ENCODE results near the gene IL23A. TPM values are rescaled to one million over a fixed set of nuclear protein-coding genes. Genes with fewer than 3 reads are reported as not detected.
"Not testable (repeated sequence)": the region's sequence is repeated elsewhere in the genome, so short reads cannot be mapped to it uniquely, and the experiment has no call there.

IL23A gene
- total RNA-seq, 2 experiments from 2014 or later = 9.0 to 12.6 TPM

- H3K4me3 Mint-ChIP-seq; intact Hi-C loops (cut with micrococcal nuclease); H3K27me3 Mint-ChIP-seq (ENCODE audit: low read depth); DNase-seq; H3K27ac Mint-ChIP-seq; H3K9me3 Mint-ChIP-seq: not testable (repeated sequence)
- peaks cover 39% of the 10 kb centered on the region for H3K4me1 Mint-ChIP-seq (ENCODE audit: low read depth)
- CTCF ChIA-PET = interaction anchor here (1.6 kb wide), 1 partner anchor 13 kb away, joined by 3 read pairs; no protein-coding TSS in a partner anchor
- H3K36me3 Mint-ChIP-seq (ENCODE audit: low read depth) = peaks cover 35% of the 10 kb centered on the region
Observed at GRCh38 chr12:56342290-56342689, 3.6 kb downstream of the IL23A start.

DNA sequence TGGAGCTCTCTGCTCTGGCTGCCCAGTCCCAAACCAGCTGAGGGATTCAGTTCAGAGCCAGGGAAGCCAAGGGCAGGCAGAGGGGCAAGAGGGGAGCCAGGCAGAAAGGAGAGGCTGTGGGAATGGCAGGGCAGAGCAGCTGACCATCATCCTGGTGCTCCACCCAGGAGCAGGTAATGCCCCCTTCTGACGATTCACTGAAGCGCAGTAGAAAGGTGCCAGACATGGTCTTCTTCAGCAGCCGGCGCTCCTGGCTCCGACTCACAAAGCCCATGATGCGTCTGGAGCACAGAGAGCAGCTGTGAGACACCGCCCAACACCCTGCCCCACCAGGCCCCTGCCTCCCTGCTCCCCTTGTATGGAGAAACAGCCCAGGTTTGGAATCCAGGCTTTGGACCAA is 8.0 kb downstream of the IL23A start:
- peak overlapping the region; percentile 18 for H3K27ac Mint-ChIP-seq
- H3K9me3 Mint-ChIP-seq = no peaks in the 10 kb centered on the region
- H3K4me1 Mint-ChIP-seq (ENCODE audit: low read depth) = peaks cover under 1% of the 10 kb centered on the region
- DNase-seq = peak; percentile 50
- H3K4me3 Mint-ChIP-seq = no peak overlapping the region
- H3K27me3 Mint-ChIP-seq (ENCODE audit: low read depth) = no peaks in the 10 kb centered on the region
- intact Hi-C loops (cut with micrococcal nuclease) = no loop called here
- CTCF ChIA-PET = interaction anchor here (0.7 to 1.6 kb wide), 5 partner anchors 9 to 565 kb away, joined by 3 to 8 read pairs (median 4); partner anchors contain the start of gene STAT2
- H3K36me3 Mint-ChIP-seq (ENCODE audit: low read depth) = peaks cover 54% of the 10 kb centered on the region

GRCh38 chr12:56347255-56347654 is 8.6 kb downstream of the IL23A start:
- H3K27ac Mint-ChIP-seq; intact Hi-C loops (cut with micrococcal nuclease); H3K27me3 Mint-ChIP-seq (ENCODE audit: low read depth); H3K9me3 Mint-ChIP-seq; H3K4me1 Mint-ChIP-seq (ENCODE audit: low read depth); H3K4me3 Mint-ChIP-seq; DNase-seq: not testable (repeated sequence)
- CTCF ChIA-PET = interaction anchor here (0.6 to 0.7 kb wide), 4 partner anchors 51 to 566 kb away, joined by 3 to 6 read pairs (median 4); no protein-coding TSS in a partner anchor
- H3K36me3 Mint-ChIP-seq (ENCODE audit: low read depth) = peaks cover 54% of the 10 kb centered on the region

DNA sequence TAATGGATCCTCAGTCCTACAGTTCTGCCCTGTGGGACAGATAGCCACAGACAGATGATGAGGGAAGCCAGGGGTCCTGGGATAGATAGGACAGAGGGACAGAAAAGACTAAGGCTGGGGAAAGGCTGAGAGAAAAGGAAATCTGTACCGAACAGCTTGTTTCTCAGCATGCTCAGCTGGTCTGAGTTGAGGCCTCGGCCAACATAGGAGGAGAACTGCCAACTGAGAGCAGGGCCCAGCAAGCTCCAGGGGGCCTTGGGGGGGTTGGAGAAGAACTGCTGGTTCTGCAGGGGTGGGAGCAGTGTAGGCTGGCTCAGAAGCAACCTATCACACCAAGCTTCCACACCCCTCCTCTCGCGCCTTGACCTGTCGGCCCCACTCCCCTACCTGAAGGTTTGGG is 10.1 kb downstream of the IL23A start:
- CTCF ChIA-PET = interaction anchor here (0.5 to 0.8 kb wide), 2 partner anchors 40 kb away, joined by 3 to 4 read pairs; no protein-coding TSS in a partner anchor
- no peak for DNase-seq
- H3K9me3 Mint-ChIP-seq = no peaks in the 10 kb centered on the region
- no peaks in the 10 kb centered on the region for H3K27me3 Mint-ChIP-seq (ENCODE audit: low read depth)
- H3K4me3 Mint-ChIP-seq = no peak overlapping the region
- intact Hi-C loops (cut with micrococcal nuclease) = no loop called here
- no peaks in the 10 kb centered on the region for H3K4me1 Mint-ChIP-seq (ENCODE audit: low read depth)
- no peak overlapping the region for H3K27ac Mint-ChIP-seq
- H3K36me3 Mint-ChIP-seq (ENCODE audit: low read depth) = peaks cover 49% of the 10 kb centered on the region

DNA sequence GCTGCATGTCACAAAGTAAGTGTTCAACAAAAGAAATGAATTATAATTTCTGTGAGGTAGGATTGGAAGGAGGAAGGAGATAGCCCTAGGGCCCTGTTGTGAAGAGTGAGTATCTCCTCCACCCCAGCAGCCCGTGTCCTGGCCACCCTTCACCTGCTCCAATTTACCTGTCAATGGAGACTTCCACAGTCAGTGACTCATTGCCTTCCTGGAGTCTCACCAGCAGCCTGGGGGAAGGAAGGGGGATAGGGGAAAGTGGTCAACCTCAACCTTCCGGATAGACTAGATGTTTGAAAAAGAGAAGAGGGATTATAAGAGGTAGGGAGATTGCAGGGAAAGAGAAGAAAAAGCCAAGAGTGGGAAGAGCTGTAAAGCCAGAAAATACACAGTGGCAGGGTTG is 12.0 kb downstream of the IL23A start:
- intact Hi-C loops (cut with micrococcal nuclease) = no loop called here
- H3K9me3 Mint-ChIP-seq = no peaks in the 10 kb centered on the region
- peaks cover 49% of the 10 kb centered on the region for H3K36me3 Mint-ChIP-seq (ENCODE audit: low read depth)

DNA sequence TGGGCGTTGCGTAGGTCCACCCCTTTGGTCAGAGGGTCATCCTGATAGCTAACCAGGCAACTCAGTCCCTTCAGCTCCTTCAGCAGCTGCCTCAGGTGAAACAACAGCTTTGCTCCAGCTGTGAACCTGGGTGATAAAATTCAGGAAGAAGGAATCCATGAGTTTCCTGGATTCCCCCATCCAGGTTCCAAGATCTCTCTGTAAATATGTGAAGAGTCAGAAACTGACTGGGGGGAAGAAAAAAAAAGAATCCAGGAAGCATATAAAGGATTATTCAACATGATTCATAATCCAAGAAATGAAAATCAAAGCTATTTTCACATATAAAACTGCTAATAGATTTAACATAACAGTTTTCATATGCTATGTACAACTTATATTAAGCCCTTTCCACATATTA is 12.6 kb downstream of the IL23A start:
- intact Hi-C loops (cut with micrococcal nuclease) = no loop called here
- H3K4me1 Mint-ChIP-seq (ENCODE audit: low read depth) = no peaks in the 10 kb centered on the region
- DNase-seq = no peak
- no peaks in the 10 kb centered on the region for H3K27me3 Mint-ChIP-seq (ENCODE audit: low read depth)
- H3K27ac Mint-ChIP-seq = no peak overlapping the region
- H3K4me3 Mint-ChIP-seq = no peak overlapping the region
- CTCF ChIA-PET = interaction anchor here (1.4 kb wide), 1 partner anchor 13 kb away, joined by 3 read pairs; the partner anchor contains the start of gene IL23A
- peaks cover 46% of the 10 kb centered on the region for H3K36me3 Mint-ChIP-seq (ENCODE audit: low read depth)
- no peaks in the 10 kb centered on the region for H3K9me3 Mint-ChIP-seq

More for the DNA sequence above, 12.0 kb downstream of the IL23A start:
- Mint-ChIP-seq H3K4me1 (ENCODE audit: low read depth) (no peaks in the 10 kb centered on the region), H3K27me3 (ENCODE audit: low read depth) (no peaks in the 10 kb centered on the region), H3K4me3 (no peak overlapping the region), H3K27ac (peak overlapping the region; percentile 27)
- CTCF ChIA-PET = interaction anchor here (0.7 to 1.4 kb wide), 2 partner anchors 10 to 12 kb away, joined by 3 read pairs; partner anchors contain the start of genes IL23A and STAT2
- DNase-seq = no peak

DNA sequence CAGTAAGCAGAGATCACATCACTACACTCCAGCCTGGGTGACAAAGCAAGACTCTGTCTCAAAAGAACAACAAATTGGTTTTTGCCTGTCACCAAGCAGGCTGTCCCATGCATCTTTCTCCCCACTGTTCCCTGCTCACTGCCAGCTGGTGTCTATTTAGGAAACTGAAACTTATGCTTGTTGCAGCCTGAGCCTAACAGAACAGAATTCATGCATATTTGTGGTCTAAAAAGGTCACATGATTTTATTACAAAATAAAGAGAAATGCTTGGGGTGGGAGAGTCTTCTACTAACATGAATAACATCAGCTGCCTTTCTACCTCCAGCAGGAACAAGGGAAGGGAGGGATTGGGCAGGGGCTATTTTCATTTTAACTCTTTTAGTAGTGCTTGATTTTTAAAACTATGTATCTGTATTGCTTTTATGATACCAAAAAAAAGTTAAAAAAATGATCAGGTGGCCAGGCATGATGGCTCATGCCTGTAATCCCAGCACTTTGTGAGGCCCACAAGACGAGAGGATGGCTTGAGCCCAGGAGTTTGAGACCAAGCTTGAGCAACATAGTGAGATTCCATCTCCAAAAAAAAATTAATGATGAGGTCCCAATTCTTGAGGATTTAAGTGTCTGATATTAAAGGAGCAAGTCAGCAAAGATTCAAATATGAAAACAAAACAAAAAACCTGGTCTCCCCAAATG is 20.3 kb downstream of the IL23A start:
- CTCF ChIA-PET = interaction anchor here (0.6 to 4.1 kb wide), 13 partner anchors 13 to 269 kb away, joined by 3 to 20 read pairs (median 5); partner anchors contain the start of genes IL23A, PA2G4, PAN2 and ZC3H10
- intact Hi-C loops (cut with micrococcal nuclease) = no loop called here
- DNase-seq = peak; percentile 50
- Mint-ChIP-seq H3K4me3 (peak overlapping the region; percentile 93), H3K27me3 (ENCODE audit: low read depth) (no peaks in the 10 kb centered on the region), H3K36me3 (ENCODE audit: low read depth) (peaks cover 16% of the 10 kb centered on the region), H3K4me1 (ENCODE audit: low read depth) (peaks cover 20% of the 10 kb centered on the region), H3K9me3 (no peaks in the 10 kb centered on the region), H3K27ac (peak overlapping the region; percentile 93)

DNA sequence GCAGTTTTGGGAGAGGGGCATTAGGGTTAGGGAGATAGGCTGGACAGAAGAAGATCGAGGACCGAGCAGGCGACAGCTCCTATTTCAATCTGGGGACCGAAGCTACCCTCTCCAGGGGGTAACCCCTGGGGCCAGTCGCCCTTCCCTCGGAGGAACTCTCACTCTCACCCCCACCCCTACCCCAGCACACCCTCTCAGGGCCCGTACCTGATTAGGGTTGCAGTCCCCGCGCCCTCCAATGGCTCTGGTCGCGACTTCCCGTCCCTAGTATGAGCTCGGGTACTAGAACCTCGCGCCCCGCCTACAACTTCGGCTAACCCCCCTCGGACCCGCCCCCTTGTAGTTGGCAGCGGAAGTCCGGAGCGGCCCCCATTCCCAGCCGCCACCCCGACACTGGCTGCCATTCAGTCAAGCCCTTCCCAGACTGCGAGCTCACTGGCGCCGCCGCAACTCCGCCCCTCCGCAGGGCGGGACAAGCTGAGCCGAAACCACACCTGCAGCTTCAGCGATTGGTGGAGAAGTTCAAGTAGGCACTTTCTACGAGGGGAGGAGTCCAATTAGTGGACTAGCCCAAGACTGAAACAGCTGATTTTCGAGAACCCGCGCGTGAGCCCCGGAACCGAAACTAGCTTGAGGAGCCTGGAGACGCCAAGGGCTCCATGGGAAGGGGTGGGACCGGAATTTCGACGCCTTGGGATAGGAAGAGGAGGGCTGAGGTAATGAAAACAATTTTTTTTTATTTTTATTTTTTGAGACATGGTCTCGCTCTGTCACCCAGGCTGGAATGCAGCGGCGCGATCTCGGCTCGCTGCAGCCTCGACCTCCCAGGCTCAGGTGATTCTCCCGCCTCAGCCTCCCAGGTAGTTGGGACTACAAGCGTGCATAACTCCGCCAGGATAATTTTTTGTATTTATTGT is 21.4 kb downstream of the IL23A start, which contains the start of gene STAT2:
Gene STAT2 (minus strand): TSS at position 257 of the 917 bp plus-strand sequence. CDS start 3,536 bp downstream, outside the sequence.
- Mint-ChIP-seq H3K36me3 (ENCODE audit: low read depth) (peaks cover 11% of the 10 kb centered on the region), H3K27ac (peak within 1 kb of the TSS; percentile 93), H3K4me1 (ENCODE audit: low read depth) (peaks cover 20% of the 10 kb centered on the region), H3K27me3 (ENCODE audit: low read depth) (no peaks in the 10 kb centered on the region), H3K9me3 (no peaks in the 10 kb centered on the region), H3K4me3 (peak within 1 kb of the TSS; percentile 93)
- CTCF ChIA-PET = interaction anchor here (0.6 to 4.1 kb wide), 21 partner anchors 10 to 271 kb away, joined by 3 to 20 read pairs (median 3); partner anchors contain the start of genes IL23A, PA2G4, PAN2 and ZC3H10
- DNase-seq = peak; percentile 99
- intact Hi-C loops (cut with micrococcal nuclease) = loop anchor here (1.0 kb wide), 7 partner anchors 22 to 108 kb away; partner anchors contain the start of genes CS, IL23A, SPRYD4 and TIMELESS

DNA sequence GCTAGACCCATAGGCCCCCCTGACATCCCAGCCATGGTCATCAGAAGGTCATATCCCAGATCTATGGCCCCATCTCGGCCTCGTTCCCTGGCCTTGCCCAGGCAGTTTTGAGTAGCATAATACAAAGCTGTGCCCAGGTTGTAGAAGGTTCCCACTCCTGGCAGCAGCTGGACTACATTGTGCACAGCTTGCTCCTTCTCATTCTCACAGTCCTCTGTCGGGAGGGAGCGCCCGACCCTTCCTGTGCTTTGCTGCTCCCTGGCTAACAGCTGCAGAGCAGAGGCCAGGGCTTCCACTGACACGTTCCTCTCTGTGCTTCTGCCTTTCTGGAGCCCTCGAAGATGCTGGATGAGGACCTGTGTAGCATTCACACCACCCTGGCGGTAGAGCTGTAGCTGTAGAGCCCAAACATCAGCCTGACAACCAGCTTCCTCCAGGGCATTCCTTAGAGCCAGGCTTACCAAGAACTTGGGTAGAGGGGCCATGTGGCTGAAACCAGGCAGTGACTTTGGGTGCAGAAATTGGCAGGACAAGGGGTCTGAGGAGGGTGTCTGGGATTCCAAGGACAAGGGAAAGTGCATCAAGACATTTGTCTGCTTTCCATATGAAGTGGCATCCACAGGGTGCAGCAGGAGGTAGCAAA is 22.9 kb downstream of the IL23A start:
- Mint-ChIP-seq H3K36me3 (ENCODE audit: low read depth) (peaks cover 6% of the 10 kb centered on the region), H3K27me3 (ENCODE audit: low read depth) (no peaks in the 10 kb centered on the region), H3K9me3 (no peaks in the 10 kb centered on the region), H3K4me3 (peak overlapping the region; percentile 93), H3K27ac (peak overlapping the region; percentile 93), H3K4me1 (ENCODE audit: low read depth) (peaks cover 20% of the 10 kb centered on the region)
- intact Hi-C loops (cut with micrococcal nuclease) = no loop called here
- CTCF ChIA-PET = interaction anchor here (1.1 kb wide), 1 partner anchor 24 kb away, joined by 3 read pairs; no protein-coding TSS in a partner anchor
- DNase-seq = no peak

- CTCF ChIA-PET = interaction anchor here (0.6 to 1.1 kb wide), 2 partner anchors 62 to 969 kb away, joined by 3 read pairs; no protein-coding TSS in a partner anchor
- H3K4me1 Mint-ChIP-seq (ENCODE audit: low read depth) = peaks cover 20% of the 10 kb centered on the region
- intact Hi-C loops (cut with micrococcal nuclease) = no loop called here
- peak within 1 kb of the TSS; percentile 93 for H3K4me3 Mint-ChIP-seq
- H3K9me3 Mint-ChIP-seq = no peaks in the 10 kb centered on the region
- H3K36me3 Mint-ChIP-seq (ENCODE audit: low read depth) = peaks cover 5% of the 10 kb centered on the region
- DNase-seq = no peak
- H3K27ac Mint-ChIP-seq = no peak within 1 kb of the TSS
- no peaks in the 10 kb centered on the region for H3K27me3 Mint-ChIP-seq (ENCODE audit: low read depth)
Observed at GRCh38 chr12:56362130-56363059, 23.7 kb downstream of the IL23A start, which contains the start of gene APOF. APOF (minus strand) TSS chr12:56362857; CDS start chr12:56362745, 112 bp downstream.

- no peak overlapping the region for H3K4me3 Mint-ChIP-seq
- H3K27ac Mint-ChIP-seq = no peak overlapping the region
- no peaks in the 10 kb centered on the region for H3K4me1 Mint-ChIP-seq (ENCODE audit: low read depth)
- no peaks in the 10 kb centered on the region for H3K36me3 Mint-ChIP-seq (ENCODE audit: low read depth)
- H3K27me3 Mint-ChIP-seq (ENCODE audit: low read depth) = no peaks in the 10 kb centered on the region
- CTCF ChIA-PET = no interaction called here
- intact Hi-C loops (cut with micrococcal nuclease) = no loop called here
- H3K9me3 Mint-ChIP-seq = no peaks in the 10 kb centered on the region
- no peak for DNase-seq
Observed at GRCh38 chr12:56366948-56367347, 28.3 kb downstream of the IL23A start.

Data from activated naive CD4-positive, alpha-beta T cell treated with anti-CD3 and anti-CD28 coated beads for 36 hours (primary cell).